ENCODE measurements around the gene TMEM72.

TMEM72 gene

DNA sequence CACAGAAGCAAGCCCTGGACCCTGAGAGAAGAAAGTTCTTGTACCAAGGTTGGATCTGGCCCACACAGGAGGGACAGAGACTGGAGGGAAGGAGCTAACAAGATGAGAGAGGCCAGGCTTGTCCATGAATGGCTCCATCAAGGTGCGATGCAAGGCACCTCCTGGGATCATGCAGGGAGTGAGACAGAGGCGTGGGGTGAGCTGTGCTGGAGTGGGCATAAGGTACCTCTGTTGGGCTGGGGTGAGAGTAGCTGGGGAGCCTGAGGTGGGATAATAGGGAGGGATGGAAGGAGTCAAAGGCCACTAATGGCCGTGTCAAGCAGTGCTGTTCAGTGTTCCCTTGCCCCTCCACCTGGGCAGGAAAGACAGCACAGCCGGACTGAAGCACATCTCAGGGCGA is 9.9 kb downstream of the TMEM72 start:
- no peak for DNase-seq

DNA sequence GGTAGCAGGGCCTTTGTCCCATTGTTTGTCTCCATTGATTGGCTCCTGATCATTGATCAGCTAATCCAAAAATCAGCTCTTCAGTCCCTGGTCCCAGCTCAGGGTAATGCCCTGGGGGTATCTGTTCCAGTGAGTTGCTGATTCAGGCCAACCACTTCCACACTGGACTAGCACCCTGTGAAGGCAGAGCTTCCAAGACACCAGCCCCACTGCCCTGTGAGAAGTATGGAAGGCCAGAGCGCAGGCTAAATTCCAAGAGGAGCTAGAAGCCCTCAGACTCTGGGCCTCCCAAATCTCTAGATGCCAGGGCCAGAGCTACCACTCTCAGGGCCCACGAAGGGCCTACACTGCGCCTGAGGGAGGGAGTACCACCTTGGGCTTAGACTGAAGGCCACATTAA is 10.4 kb downstream of the TMEM72 start:
- no peak for DNase-seq

GRCh38 chr10:44922021-44922420 is 10.9 kb downstream of the TMEM72 start:
- no peak for DNase-seq

- no peak for DNase-seq
These were observed 11.8 kb downstream of the TMEM72 start for GRCh38 chr10:44922796-44923545.

GRCh38 chr10:44923611-44924010 is 12.5 kb downstream of the TMEM72 start:
- DNase-seq, result no peak

DNA sequence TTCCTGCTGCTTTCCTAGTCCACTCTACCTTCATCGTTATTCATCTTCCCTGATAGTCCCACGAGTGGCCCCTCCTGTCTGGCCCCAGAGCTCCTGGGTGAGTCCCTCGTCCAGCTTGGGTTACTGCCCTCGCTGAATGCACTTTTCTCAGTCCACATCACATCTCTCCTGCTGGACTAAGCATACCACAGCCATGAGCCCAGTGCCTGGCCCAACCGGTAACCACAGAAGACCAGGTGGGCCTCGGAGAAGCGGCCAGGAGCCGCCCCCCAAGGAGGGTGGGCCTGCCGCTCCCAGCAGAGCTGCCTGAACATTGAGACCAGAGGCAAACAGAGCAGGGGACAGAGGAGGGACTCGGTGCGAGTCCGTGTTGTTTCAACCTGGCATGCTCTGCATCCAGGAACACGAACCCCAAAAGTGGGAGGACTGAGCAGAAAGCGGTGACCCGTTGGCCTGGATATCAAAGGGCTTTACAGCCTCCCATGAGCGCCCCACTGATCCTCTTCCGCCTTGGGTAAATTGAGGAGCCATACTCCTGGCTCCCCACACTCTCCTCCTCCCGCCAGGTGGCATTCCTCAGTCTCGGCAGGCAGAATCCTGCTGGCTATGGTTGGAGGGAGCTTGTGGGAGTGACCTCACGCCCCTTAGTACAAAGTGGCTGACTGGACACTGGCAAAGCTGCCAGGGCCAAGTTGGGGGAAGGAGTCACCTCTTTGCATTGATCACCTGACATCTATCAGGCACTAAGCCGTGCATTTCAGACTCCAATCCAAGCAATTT is 13.3 kb downstream of the TMEM72 start:
- DNase-seq, result no peak

DNA sequence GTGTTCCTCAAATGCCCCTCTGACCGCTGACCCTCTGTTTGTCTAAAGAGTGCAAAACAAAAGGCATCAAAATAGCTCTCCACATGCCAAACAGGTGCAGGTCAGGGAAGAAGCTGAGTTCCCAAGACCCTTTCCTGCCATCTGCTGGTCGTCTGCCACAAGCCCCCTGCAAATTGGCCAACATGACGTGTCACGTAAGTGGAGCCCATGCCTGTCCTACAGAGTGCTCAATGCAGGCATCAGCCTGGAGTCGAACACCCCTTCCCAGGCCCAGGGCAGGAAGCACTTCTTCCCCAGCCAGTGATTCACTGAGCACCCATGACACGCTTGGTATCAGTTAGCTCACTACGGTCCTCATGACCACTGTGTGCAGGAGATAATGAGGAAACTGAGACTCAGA is 14.1 kb downstream of the TMEM72 start:
- no peak for DNase-seq

DNA sequence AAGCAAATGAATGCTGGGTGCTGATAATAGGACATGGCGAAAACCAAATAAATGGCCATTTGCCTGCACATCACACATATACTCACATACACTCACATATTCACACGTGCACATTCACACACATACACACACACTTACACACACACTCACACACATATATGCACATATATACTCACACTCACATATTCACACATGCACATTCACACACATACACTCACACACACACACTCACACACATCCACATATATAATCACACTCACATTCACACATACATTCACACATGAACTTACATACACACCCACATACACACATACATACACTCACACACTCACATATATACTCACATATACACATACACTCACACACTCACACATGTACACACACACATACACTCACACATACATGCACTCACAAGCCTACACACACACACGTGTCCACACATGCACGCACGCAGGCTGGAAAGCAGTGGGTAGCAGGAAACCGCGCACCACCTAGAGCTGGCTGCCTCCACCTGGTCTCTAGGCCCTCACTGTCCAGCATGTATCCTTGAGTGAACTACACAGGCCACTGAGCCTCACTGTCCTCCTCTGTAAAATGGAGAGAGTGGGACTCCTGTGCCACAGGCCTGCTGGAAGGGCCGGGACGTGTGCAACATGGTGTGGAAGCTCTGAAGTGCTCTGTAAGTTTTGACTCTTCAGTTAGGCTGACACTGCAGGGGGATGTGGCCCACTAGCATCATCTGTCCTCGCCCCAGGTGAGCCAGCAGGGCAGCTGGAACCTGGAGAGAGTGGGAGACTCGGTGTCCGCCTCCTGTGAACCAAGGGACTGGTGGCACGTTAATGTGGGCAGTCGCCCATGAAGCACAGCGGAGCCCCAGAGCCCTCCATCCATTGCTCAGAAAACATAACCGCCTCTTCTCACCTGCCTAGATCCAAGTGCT is 14.9 kb downstream of the TMEM72 start:
- DNase-seq, result no peak

GRCh38 chr10:44926751-44927351 is 15.7 kb downstream of the TMEM72 start:
- DNase-seq, result no peak

- DNase-seq, result no peak
These were observed 16.2 kb downstream of the TMEM72 start for GRCh38 chr10:44927352-44927751.

- no peak for DNase-seq
These were observed 17.3 kb downstream of the TMEM72 start for GRCh38 chr10:44928462-44928861.

DNA sequence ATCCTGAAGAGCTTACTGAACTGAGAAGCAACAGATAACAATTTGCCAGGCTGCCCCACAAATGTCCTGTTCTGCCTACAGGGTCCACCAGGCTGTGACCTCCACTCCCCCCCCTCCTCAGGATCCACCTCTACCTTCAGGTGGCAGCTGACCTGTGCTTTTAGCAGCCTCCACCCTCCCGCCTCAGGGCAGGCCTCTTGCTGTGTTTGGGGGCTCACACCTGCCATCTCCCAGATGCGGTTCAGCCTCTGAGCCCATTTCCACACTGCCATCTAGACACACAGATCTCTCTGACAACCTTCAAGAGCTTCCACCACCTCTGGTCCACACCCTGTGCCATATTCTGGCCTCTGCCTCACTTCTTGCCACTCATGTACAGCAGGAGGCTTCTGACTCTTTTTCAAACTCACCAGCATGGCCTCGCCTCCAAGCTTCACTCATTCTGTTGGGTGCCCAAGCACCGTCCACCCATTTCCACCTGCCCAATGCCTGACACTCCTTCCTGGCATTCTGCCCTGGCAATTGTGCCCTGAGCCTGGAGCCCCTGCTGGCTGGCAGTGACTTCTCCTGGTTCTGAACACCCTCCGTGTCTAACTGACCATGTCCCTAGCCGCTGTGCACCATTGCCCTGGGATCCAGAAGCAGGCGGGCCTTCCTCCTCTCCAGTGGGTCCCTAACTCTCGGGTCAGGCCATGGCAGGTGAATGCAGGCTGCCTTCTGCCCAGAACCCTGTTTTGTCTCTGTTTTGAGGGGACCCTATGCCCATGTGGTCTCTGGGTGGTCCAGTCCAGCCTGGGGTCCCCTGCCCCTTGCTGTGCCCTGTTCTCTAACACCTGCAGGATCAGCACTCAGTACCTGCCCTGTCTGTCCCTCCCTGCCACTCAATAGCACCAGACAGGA is 18.5 kb downstream of the TMEM72 start:
- no peak for DNase-seq

- no peak for DNase-seq
These were observed 19.9 kb downstream of the TMEM72 start for GRCh38 chr10:44930904-44931620.

- no peak for DNase-seq
These were observed 20.7 kb downstream of the TMEM72 start for GRCh38 chr10:44931621-44932516.

DNA sequence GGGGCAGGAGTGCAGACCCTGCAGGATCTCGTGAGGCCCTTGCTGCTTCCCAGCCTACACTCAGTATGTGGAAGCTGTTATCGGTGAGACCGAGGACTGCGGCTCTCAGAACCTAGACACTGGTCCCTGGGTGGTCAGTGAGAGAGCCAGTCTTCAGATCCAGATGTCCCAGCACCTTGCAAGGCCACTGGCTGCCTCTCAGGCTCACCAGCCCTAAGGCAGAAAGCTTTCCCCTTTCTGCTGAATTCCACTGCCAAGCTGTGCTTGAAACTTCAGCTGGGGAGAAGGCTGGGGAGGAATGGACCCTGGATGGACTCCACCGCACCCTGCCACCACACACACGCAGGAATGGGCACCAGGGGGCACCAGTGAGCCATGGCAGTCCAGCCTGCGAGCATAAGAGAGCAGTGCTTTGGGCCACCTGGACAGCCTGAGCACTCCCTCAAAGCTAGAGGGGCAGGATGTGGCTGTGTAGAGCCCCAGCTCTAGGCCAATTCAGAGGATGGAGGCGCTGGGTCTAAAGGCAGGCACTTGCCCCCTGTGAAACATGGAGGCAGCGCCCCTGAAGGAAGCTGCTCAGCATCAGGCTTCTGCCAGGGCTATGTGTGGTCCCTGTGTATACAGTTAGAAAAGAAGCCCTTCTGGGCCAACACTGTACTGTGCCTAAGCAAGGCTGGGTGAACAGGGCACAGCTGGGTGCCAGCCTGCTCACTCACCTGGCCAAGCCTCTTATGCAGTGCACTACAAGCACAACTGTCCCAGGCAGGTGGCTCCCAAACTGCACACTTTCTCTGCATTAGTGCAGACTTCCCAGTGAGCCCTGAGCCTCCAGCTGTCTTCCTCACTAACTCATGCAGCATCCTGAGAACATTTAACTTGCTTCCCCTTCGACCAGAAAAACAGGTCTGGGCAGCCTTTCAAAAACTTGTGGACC is 21.6 kb downstream of the TMEM72 start:
- DNase-seq, result peak; percentile 45

DNA sequence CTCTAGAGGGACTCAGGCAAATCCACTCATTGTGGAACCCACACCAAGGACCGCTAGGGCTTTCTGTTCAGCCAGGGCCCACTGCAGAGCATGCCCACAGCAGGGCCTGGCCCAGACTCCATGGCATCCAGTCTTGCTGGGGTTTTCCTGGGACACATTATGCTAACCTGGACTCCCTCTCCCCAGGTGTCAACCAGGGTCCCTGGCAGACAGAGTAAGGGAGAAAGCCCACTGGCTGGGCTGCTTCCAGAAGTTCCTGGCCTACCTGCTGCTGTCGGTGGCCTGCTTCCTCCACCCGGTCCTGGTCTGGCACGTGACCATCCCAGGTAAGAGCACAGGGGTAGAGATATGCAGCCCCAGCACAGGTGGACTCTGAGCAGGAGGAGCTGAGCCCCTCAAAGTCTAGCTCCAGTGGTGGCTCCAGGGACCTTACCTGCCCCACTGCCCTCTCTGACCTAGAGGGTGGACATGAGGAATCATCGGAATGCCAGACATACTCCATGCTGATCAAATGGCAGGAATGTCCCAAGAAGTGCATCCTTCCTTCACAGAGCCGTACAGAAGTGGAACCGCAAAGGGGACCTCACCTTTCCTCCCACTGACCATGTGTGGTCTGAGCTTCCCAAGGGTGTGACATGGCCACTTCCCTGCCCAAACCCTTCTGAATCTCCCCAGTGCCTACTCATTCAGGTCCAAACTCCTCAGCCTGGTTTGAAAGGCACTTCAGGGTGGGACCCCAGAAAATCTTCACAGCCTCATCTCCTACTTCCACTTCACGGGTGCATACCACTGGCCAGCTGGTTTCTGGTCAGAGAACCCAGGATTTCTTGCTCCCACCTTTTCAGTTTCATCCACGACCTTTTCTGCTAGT is 22.5 kb downstream of the TMEM72 start:
- no peak for DNase-seq

GRCh38 chr10:44934416-44935200 is 23.5 kb downstream of the TMEM72 start:
- DNase-seq, result no peak

Data from NCI-H774 (cell line).